IMR-90 (cell line): ENCODE measurements around the gene ENO3. TPM values are rescaled to one million over a fixed set of nuclear protein-coding genes. Genes with fewer than 3 reads are reported as not detected.

Experiments
- ATAC-seq: fragments of 200-7000 bp; cut with Tn5 transposase; 2 replicates; pipeline ENCODE4 v1.9.1; 2020; ENCODE audit warnings: low read depth, mild to moderate bottlenecking, moderate library complexity
- BruUV-seq: library from RNA; stranded (reverse); fragments of 400-500 nt; replicated peaks from 2 replicates; lab custom pipeline; 2021; lab: Mats Ljungman, UMichigan
- CTCF ChIA-PET: fragments of 300-600 bp; formaldehyde crosslinking; extraction: SDS; loops from one replicate; lab custom pipeline; 2021; ENCODE audit warnings: antibody characterized with exemption; lab: Yijun Ruan, JAX
- POLR2A ChIA-PET: fragments of 300-600 bp; sonication (Branson Sonifier 250); formaldehyde crosslinking; loops from one replicate; lab custom pipeline; 2022; ENCODE audit warnings: antibody characterized with exemption; ENCODE audit not compliant: unreplicated experiment; lab: Charles Lee
- DNase-seq: peaks from one replicate; pipeline ENCODE4 v3.0.0; 2013
- H2AFZ ChIP-seq: replicated peaks from 2 replicates; pipeline ENCODE3; 2013; ENCODE audit warnings: low read length, mild to moderate bottlenecking; ENCODE audit not compliant: poor library complexity
- H2AK5ac ChIP-seq: 2 replicates; pipeline ENCODE4 v1.6.1; 2013; ENCODE audit warnings: low read depth, low read length, inconsistent platforms
- H2AK9ac ChIP-seq: replicated peaks from 2 replicates; pipeline ENCODE3; 2013; ENCODE audit warnings: mild to moderate bottlenecking, low read depth, low read length, moderate library complexity; ENCODE audit not compliant: poor library complexity
- H2BK120ac ChIP-seq: 2 replicates; pipeline ENCODE4 v1.6.1; 2013; ENCODE audit warnings: low read depth, low read length, inconsistent platforms
- H2BK15ac ChIP-seq: 3 replicates; pipeline ENCODE4 v1.6.1; 2013; ENCODE audit warnings: low read depth, low read length, inconsistent platforms
- H2BK20ac ChIP-seq: 2 replicates; pipeline ENCODE4 v1.6.1; 2013; ENCODE audit warnings: low read depth, mild to moderate bottlenecking, inconsistent platforms, low read length, moderate library complexity
- H2BK5ac ChIP-seq: 2 replicates; pipeline ENCODE4 v1.6.1; 2013; ENCODE audit warnings: mild to moderate bottlenecking, low read depth, low read length, inconsistent platforms; ENCODE audit not compliant: poor library complexity, severe bottlenecking
- H3K14ac ChIP-seq: replicated peaks from 2 replicates; pipeline ENCODE4 v1.6.1; 2013; ENCODE audit warnings: low read depth, low read length, inconsistent platforms
- H3K18ac ChIP-seq: 2 replicates; pipeline ENCODE4 v1.6.1; 2013; ENCODE audit warnings: low read depth, low read length, control low read depth
- H3K23ac ChIP-seq: 2 replicates; pipeline ENCODE4 v1.6.1; 2013; ENCODE audit warnings: low read depth, low read length, inconsistent platforms
- H3K27ac ChIP-seq: 2 replicates; pipeline ENCODE4 v1.5.1; 2013; ENCODE audit warnings: mild to moderate bottlenecking, control low read depth, low read length; ENCODE audit not compliant: insufficient read depth
- H3K27me3 ChIP-seq: 2 replicates; pipeline ENCODE4 v1.6.1; 2013; ENCODE audit warnings: low read length; ENCODE audit not compliant: control insufficient read depth, insufficient read depth
- H3K36me3 ChIP-seq: 2 replicates; pipeline ENCODE4 v1.6.1; 2013; ENCODE audit warnings: low read length, mixed read lengths; ENCODE audit not compliant: control insufficient read depth, insufficient read depth
- H3K4ac ChIP-seq: 2 replicates; pipeline ENCODE4 v1.6.1; 2013; ENCODE audit warnings: low read depth, low read length, inconsistent platforms
- H3K4me1 ChIP-seq: 2 replicates; pipeline ENCODE4 v1.6.1; 2013; ENCODE audit warnings: low read length, mixed read lengths; ENCODE audit not compliant: control insufficient read depth, insufficient read depth
- H3K4me2 ChIP-seq: 2 replicates; pipeline ENCODE4 v1.6.1; 2013; ENCODE audit warnings: low read depth, mild to moderate bottlenecking, control low read depth, low read length, moderate library complexity
- H3K4me3 ChIP-seq: 2 replicates; pipeline ENCODE4 v1.5.1; 2013; ENCODE audit warnings: low read depth, mild to moderate bottlenecking, control low read depth, low read length, moderate library complexity; ENCODE audit not compliant: insufficient read depth
- H3K56ac ChIP-seq: 2 replicates; pipeline ENCODE4 v1.6.1; 2013; ENCODE audit warnings: low read length, inconsistent platforms; ENCODE audit not compliant: insufficient read depth; ENCODE audit errors: extremely low read depth
- H3K79me1 ChIP-seq, 2 experiments: 2 replicates each; pipeline ENCODE4 v1.6.1; 2013; ENCODE audit warnings: low read length in 2 of 2, inconsistent platforms in 1 of 2, low read depth in 1 of 2
- H3K9ac ChIP-seq: 2 replicates; pipeline ENCODE4 v1.6.1; 2013; ENCODE audit warnings: low read depth, low read length, control low read depth
- H3K9me1 ChIP-seq: 2 replicates; pipeline ENCODE4 v1.6.1; 2013; ENCODE audit warnings: low read length, inconsistent platforms; ENCODE audit not compliant: insufficient read depth
- H3K9me3 ChIP-seq: 2 replicates; pipeline ENCODE4 v1.6.1; 2013; ENCODE audit warnings: low read length; ENCODE audit not compliant: control insufficient read depth, insufficient read depth
- H4K20me1 ChIP-seq: 2 replicates; pipeline ENCODE4 v1.6.1; 2013; ENCODE audit warnings: low read length, inconsistent platforms; ENCODE audit not compliant: insufficient read depth
- H4K5ac ChIP-seq: 2 replicates; pipeline ENCODE4 v1.6.1; 2013; ENCODE audit warnings: mild to moderate bottlenecking, low read depth, low read length, control low read depth
- H4K8ac ChIP-seq, 2 experiments: 2 replicates each; pipeline ENCODE4 v1.6.1; 2013; ENCODE audit warnings: low read depth in 2 of 2, low read length in 2 of 2, control low read depth in 1 of 2, inconsistent platforms in 1 of 2
- H4K91ac ChIP-seq: 2 replicates; pipeline ENCODE4 v1.6.1; 2013; ENCODE audit warnings: low read depth, low read length, inconsistent platforms; ENCODE audit not compliant: insufficient read depth
- FOS ChIP-seq: fragments of 150-350 bp; IDR thresholded peaks from 2 replicates; pipeline ENCODE4 v1.6.1; 2016; ENCODE audit warnings: low read depth, low read length
- WGBS, 2 experiments: methylation state at CpG; one replicate each; pipeline versions ENCODE4 v1.1.5 to v1.1.7; 2013; ENCODE audit warnings: missing lambda C conversion rate in 2 of 2; ENCODE audit not compliant: insufficient read length in 1 of 2; ENCODE audit errors: extremely low coverage in 2 of 2; 5-methylcytosine and 5-hydroxymethylcytosine counted together
- dilution Hi-C: fragments of 300-500 bp; cut with HindIII; formaldehyde crosslinking; loops from one replicate; pipeline ENCODE4 v1.14.3; 2018; ENCODE audit warnings: low sequenced_read_pairs; ENCODE audit not compliant: unreplicated experiment
- in situ Hi-C: fragments of 300-500 bp; cut with MboI; formaldehyde crosslinking; loops from 3 replicates; pipeline ENCODE4 v1.14.3; 2019; ENCODE audit warnings: low sequenced_read_pairs, inconsistent platforms, mixed read lengths
- intact Hi-C: fragments of 100-400 bp; cut with micrococcal nuclease; formaldehyde crosslinking; loops from 2 replicates; pipeline ENCODE4 v1.10.0; 2022
- polyA plus RNA-seq, 3 experiments: library from polyadenylated mRNA; depleted of rRNA; stranded (reverse); fragments of >200 nt; gene quantifications; 2 replicates each; pipeline ENCODE4 v1.2.3, GENCODE V29; 2012; ENCODE audit warnings: low replicate concordance in 1 of 3
- total RNA-seq: library from RNA; depleted of rRNA; stranded (reverse); fragments of >200 nt; gene quantifications from 2 replicates; pipeline ENCODE4 v1.2.3, GENCODE V29; 2012
- TF ChIP-seq, protein P1 (sequence below): conservative IDR thresholded peaks from 2 replicates; pipeline ENCODE4 v1.5.1; 2012; ENCODE audit warnings: mild to moderate bottlenecking, low read depth, low read length, improper control_type of control experiment

Gene ENO3
- total and polyA plus RNA-seq, 2 of the 4 experiments (the other 2 are of a cell fraction), result 1.4 to 5.1 TPM

- Histone ChIP-seq H3K9me3 (no peaks in the 10 kb centered on the region; the same call in 1 of the 2 replicates), H2AK5ac (no peak overlapping the region), H3K18ac (no peak overlapping the region), H2AK9ac (no peak overlapping the region), H4K5ac (no peak overlapping the region), H4K20me1 (no peaks in the 10 kb centered on the region; the same call in 1 of the 2 replicates), H3K4me1 (no peaks in the 10 kb centered on the region), H2BK120ac (no peak overlapping the region), H3K4me2 (no peak overlapping the region), H3K4ac (no peak overlapping the region), H3K9ac (no peak overlapping the region), H4K8ac (no peak overlapping the region), H2AFZ (peak overlapping the region; percentile 10), H2BK20ac (no peak overlapping the region), H3K23ac (no peak overlapping the region), H3K27ac (no peak overlapping the region), H2BK15ac (no peak overlapping the region), H3K79me1 (no peaks in the 10 kb centered on the region), H3K36me3 (peaks cover 9% of the 10 kb centered on the region), H4K91ac (no peak overlapping the region), H3K4me3 (no peak overlapping the region), H3K56ac (no peak overlapping the region), H3K27me3 (peaks cover 2% of the 10 kb centered on the region; the same call in 1 of the 2 replicates), H3K14ac (no peak overlapping the region), H3K9me1 (peaks cover 4% of the 10 kb centered on the region; the same call in 1 of the 2 replicates), H2BK5ac (no peak overlapping the region)
- POLR2A ChIA-PET, result no interaction called here
- dilution Hi-C loops (no loop called here), in situ Hi-C loops (no loop called here), intact Hi-C loops (no loop called here)
- no peak for DNase-seq
- CTCF ChIA-PET, result no interaction called here
- no TSS peak for BruUV-seq
- TF ChIP-seq FOS, result no peak
- TF ChIP-seq, protein P1, sequence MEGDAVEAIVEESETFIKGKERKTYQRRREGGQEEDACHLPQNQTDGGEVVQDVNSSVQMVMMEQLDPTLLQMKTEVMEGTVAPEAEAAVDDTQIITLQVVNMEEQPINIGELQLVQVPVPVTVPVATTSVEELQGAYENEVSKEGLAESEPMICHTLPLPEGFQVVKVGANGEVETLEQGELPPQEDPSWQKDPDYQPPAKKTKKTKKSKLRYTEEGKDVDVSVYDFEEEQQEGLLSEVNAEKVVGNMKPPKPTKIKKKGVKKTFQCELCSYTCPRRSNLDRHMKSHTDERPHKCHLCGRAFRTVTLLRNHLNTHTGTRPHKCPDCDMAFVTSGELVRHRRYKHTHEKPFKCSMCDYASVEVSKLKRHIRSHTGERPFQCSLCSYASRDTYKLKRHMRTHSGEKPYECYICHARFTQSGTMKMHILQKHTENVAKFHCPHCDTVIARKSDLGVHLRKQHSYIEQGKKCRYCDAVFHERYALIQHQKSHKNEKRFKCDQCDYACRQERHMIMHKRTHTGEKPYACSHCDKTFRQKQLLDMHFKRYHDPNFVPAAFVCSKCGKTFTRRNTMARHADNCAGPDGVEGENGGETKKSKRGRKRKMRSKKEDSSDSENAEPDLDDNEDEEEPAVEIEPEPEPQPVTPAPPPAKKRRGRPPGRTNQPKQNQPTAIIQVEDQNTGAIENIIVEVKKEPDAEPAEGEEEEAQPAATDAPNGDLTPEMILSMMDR, result no peak
- ATAC-seq, result no peak
- WGBS, 2 experiments, result 54% methylated on average over 39 of the region's 48 CpGs; no CpG with 5 or more reads in 1 of the 2 experiments
Observed at GRCh38 chr17:4901648-4902344, 49.1 kb upstream of the ENO3 start.
